Measurements from ENCODE around the gene TSSC4. TPM values are rescaled to one million over a fixed set of nuclear protein-coding genes. Genes with fewer than 3 reads are reported as not detected.

The TSSC4 gene
- total RNA-seq, 1 experiment from 2014 or later = 35.6 TPM

GRCh38 chr11:2375964-2376551, 24.5 kb upstream of the TSSC4 start:
- Histone ChIP-seq H3K79me2 (ENCODE audit: low read depth) (peaks cover 32% of the 10 kb centered on the region), H3K9me2 (ENCODE audit: insufficient read depth) (no peaks in the 10 kb centered on the region), H3K4me3 (no peak overlapping the region), H3K36me3 (ENCODE audit: low read depth) (no peaks in the 10 kb centered on the region), H3K27me3 (ENCODE audit: insufficient read depth, low read depth) (no peaks in the 10 kb centered on the region), H3F3A (ENCODE audit: insufficient read depth, low read depth) (no peaks in the 10 kb centered on the region), H3K9me3 (ENCODE audit: insufficient read depth, low read depth) (no peaks in the 10 kb centered on the region), H2AFZ (no peak overlapping the region), H3K4me2 (no peak overlapping the region), H3K4me1 (replicated peaks; ENCODE audit: insufficient read depth) (0 out of 2 replicates have a peak, but pooled peaks cover 5% of the 10 kb centered on the region), H4K20me1 (ENCODE audit: insufficient read depth) (peaks cover 22% of the 10 kb centered on the region), H3K27ac (no peak overlapping the region)
- intact Hi-C loops (cut with micrococcal nuclease; ENCODE audit: unreplicated experiment) = no loop called here
- CTCF ChIA-PET = no interaction called here
- no peak for DNase-seq
- no peak for TF ChIP-seq CTCF (conservative IDR thresholded peaks at IDR 0.05)
- TF ChIP-seq EZH2 (IDR thresholded peaks at IDR 0.05; ENCODE audit: low read depth) = no peak
- POLR2A ChIA-PET (ENCODE audit: unreplicated experiment) = no interaction called here
- TSS peak; percentile 72 for BruUV-seq (replicated peaks)

GRCh38 chr11:2376751-2377451, 23.6 kb upstream of the TSSC4 start, which contains the start of gene CD81:
Gene CD81 (plus strand): TSS chr11:2377310. CDS start chr11:2377550, 240 bp downstream.
- peak within 1 kb of the TSS; percentile 83 for H3K4me3 ChIP-seq
- peaks cover 37% of the 10 kb centered on the region for H3K79me2 ChIP-seq (ENCODE audit: low read depth)
- H3F3A ChIP-seq (ENCODE audit: insufficient read depth, low read depth) = no peaks in the 10 kb centered on the region
- peak in 1 of 2 experiments; percentile 18 for DNase-seq
- H3K27ac ChIP-seq = no peak within 1 kb of the TSS
- no peaks in the 10 kb centered on the region for H3K9me3 ChIP-seq (ENCODE audit: insufficient read depth, low read depth)
- H4K20me1 ChIP-seq (ENCODE audit: insufficient read depth) = peaks cover 26% of the 10 kb centered on the region
- intact Hi-C loops (cut with micrococcal nuclease; ENCODE audit: unreplicated experiment) = no loop called here
- TF ChIP-seq CTCF (conservative IDR thresholded peaks at IDR 0.05) (no peak), EZH2 (IDR thresholded peaks at IDR 0.05; ENCODE audit: low read depth) (no peak)
- no peaks in the 10 kb centered on the region for H3K36me3 ChIP-seq (ENCODE audit: low read depth)
- ChIA-PET POLR2A (ENCODE audit: unreplicated experiment) (interaction anchor here (0.6 kb wide), 3 partner anchors 17 to 449 kb away, joined by 3 read pairs; no protein-coding TSS in a partner anchor), CTCF (no interaction called here)
- H3K27me3 ChIP-seq (ENCODE audit: insufficient read depth, low read depth) = no peaks in the 10 kb centered on the region
- H3K9me2 ChIP-seq (ENCODE audit: insufficient read depth) = no peaks in the 10 kb centered on the region
- peak within 1 kb of the TSS; percentile 86 for H3K4me2 ChIP-seq
- 0 out of 2 replicates have a peak, but pooled peaks cover 5% of the 10 kb centered on the region for H3K4me1 ChIP-seq (replicated peaks; ENCODE audit: insufficient read depth)
- peak within 1 kb of the TSS; percentile 39; the same call in 1 of the 2 replicates for H2AFZ ChIP-seq
- BruUV-seq (replicated peaks) = no TSS peak

GRCh38 chr11:2377511-2378443, 22.8 kb upstream of the TSSC4 start:
- peak in 1 of 2 experiments; percentile 25 for DNase-seq
- Histone ChIP-seq H3K4me2 (peak overlapping the region; percentile 86), H3K4me1 (replicated peaks; ENCODE audit: insufficient read depth) (0 out of 2 replicates have a peak, but pooled peaks cover 5% of the 10 kb centered on the region), H2AFZ (peak overlapping the region; percentile 39; the same call in 1 of the 2 replicates), H3K27me3 (ENCODE audit: insufficient read depth, low read depth) (no peaks in the 10 kb centered on the region), H3K27ac (no peak overlapping the region), H4K20me1 (ENCODE audit: insufficient read depth) (peaks cover 26% of the 10 kb centered on the region), H3K4me3 (peak overlapping the region; percentile 83), H3F3A (ENCODE audit: insufficient read depth, low read depth) (no peaks in the 10 kb centered on the region), H3K9me3 (ENCODE audit: insufficient read depth, low read depth) (no peaks in the 10 kb centered on the region), H3K36me3 (ENCODE audit: low read depth) (no peaks in the 10 kb centered on the region), H3K79me2 (ENCODE audit: low read depth) (peaks cover 39% of the 10 kb centered on the region), H3K9me2 (ENCODE audit: insufficient read depth) (no peaks in the 10 kb centered on the region)
- ChIA-PET POLR2A (ENCODE audit: unreplicated experiment) (interaction anchor here (0.6 to 0.9 kb wide), 5 partner anchors 13 to 552 kb away, joined by 3 to 7 read pairs (median 6); partner anchors contain the start of gene PHLDA2), CTCF (interaction anchor here (0.7 kb wide), 1 partner anchor 13 kb away, joined by 8 read pairs; no protein-coding TSS in a partner anchor)
- TF ChIP-seq EZH2 (IDR thresholded peaks at IDR 0.05; ENCODE audit: low read depth) (no peak), CTCF (conservative IDR thresholded peaks at IDR 0.05) (no peak)
- TSS peak; percentile 76 for BruUV-seq (replicated peaks)
- intact Hi-C loops (cut with micrococcal nuclease; ENCODE audit: unreplicated experiment) = no loop called here

All from PC-9 (cell line).